Calu3 (cell line): ENCODE data around the gene C10orf62. TPM values are rescaled to one million over a fixed set of nuclear protein-coding genes. Genes with fewer than 3 reads are reported as not detected.
"Not testable (repeated sequence)": the region's sequence is repeated elsewhere in the genome, so short reads cannot be mapped to it uniquely, and the experiment has no call there.

Source experiments
- BruUV-seq: library from RNA; stranded (reverse); fragments of 400-500 nt; replicated peaks from 2 replicates; lab custom pipeline; 2021; lab: Mats Ljungman, UMichigan
- CTCF ChIA-PET: fragments of 300-600 bp; sonication (Branson Sonifier 250); formaldehyde crosslinking; loops from one replicate; lab custom pipeline; 2022; ENCODE audit warnings: antibody characterized with exemption; lab: Charles Lee
- DNase-seq: peaks from one replicate; pipeline ENCODE4 v3.0.0; 2022
- H3K27ac Mint-ChIP-seq: one replicate; pipeline ENCODE4 v1.8.0; 2022; ENCODE audit warnings: mixed read lengths; ENCODE audit not compliant: unreplicated experiment
- H3K27me3 Mint-ChIP-seq: one replicate; pipeline ENCODE4 v1.8.0; 2022; ENCODE audit warnings: mixed read lengths; ENCODE audit not compliant: unreplicated experiment
- H3K36me3 Mint-ChIP-seq: one replicate; pipeline ENCODE4 v1.8.0; 2022; ENCODE audit warnings: mild to moderate bottlenecking, moderate library complexity, mixed read lengths; ENCODE audit not compliant: insufficient read depth, unreplicated experiment
- H3K4me1 Mint-ChIP-seq: one replicate; pipeline ENCODE4 v1.8.0; 2022; ENCODE audit warnings: mild to moderate bottlenecking, low read depth, mixed read lengths; ENCODE audit not compliant: unreplicated experiment
- H3K4me3 Mint-ChIP-seq: one replicate; pipeline ENCODE4 v1.8.0; 2022; ENCODE audit warnings: mild to moderate bottlenecking, low read depth, moderate library complexity, mixed read lengths; ENCODE audit not compliant: unreplicated experiment
- H3K9me3 Mint-ChIP-seq: one replicate; pipeline ENCODE4 v1.8.0; 2022; ENCODE audit warnings: low read depth, mixed read lengths; ENCODE audit not compliant: unreplicated experiment
- CTCF ChIP-seq: fragments of 200-600 bp; IDR thresholded peaks from one replicate; pipeline ENCODE4 v1.8.0; 2022; ENCODE audit warnings: antibody characterized with exemption; ENCODE audit not compliant: unreplicated experiment
- intact Hi-C: fragments of 100-400 bp; cut with micrococcal nuclease; formaldehyde crosslinking; loops from one replicate; pipeline ENCODE4 v1.10.0; 2022; ENCODE audit not compliant: unreplicated experiment
- total RNA-seq: library from RNA; stranded (reverse); gene quantifications from 2 replicates; pipeline ENCODE4 v1.2.3, GENCODE V29; 2022

The C10orf62 gene
- total RNA-seq, 1 experiment from 2014 or later = 1.5 TPM

GRCh38 chr10:97560731-97561381, 28.7 kb upstream of the C10orf62 start:
- CTCF ChIA-PET, H3K36me3 Mint-ChIP-seq, H3K27me3 Mint-ChIP-seq, intact Hi-C loops, H3K9me3 Mint-ChIP-seq, H3K4me1 Mint-ChIP-seq: not testable (repeated sequence)
- BruUV-seq = TSS peak; percentile 88
- peak overlapping the region; percentile 43 for H3K4me3 Mint-ChIP-seq
- peak overlapping the region; percentile 17 for H3K27ac Mint-ChIP-seq
- DNase-seq = peak; percentile 20

- BruUV-seq, H3K27me3 Mint-ChIP-seq, DNase-seq, H3K36me3 Mint-ChIP-seq, H3K9me3 Mint-ChIP-seq, CTCF ChIA-PET, intact Hi-C loops, H3K4me1 Mint-ChIP-seq: not testable (repeated sequence)
- H3K27ac Mint-ChIP-seq = peak overlapping the region; percentile 17
- H3K4me3 Mint-ChIP-seq = peak overlapping the region; percentile 43
Measured at GRCh38 chr10:97561386-97562077, 28.0 kb upstream of the C10orf62 start.

GRCh38 chr10:97562329-97562728, 27.2 kb upstream of the C10orf62 start:
- H3K4me1 Mint-ChIP-seq, H3K36me3 Mint-ChIP-seq, BruUV-seq, CTCF ChIA-PET, intact Hi-C loops, H3K9me3 Mint-ChIP-seq, H3K27me3 Mint-ChIP-seq, H3K4me3 Mint-ChIP-seq, H3K27ac Mint-ChIP-seq, DNase-seq: not testable (repeated sequence)

- CTCF ChIA-PET = no interaction called here
- Mint-ChIP-seq H3K9me3 (no peaks in the 10 kb centered on the region), H3K27me3 (no peaks in the 10 kb centered on the region), H3K36me3 (peaks cover 8% of the 10 kb centered on the region), H3K4me3 (no peak overlapping the region), H3K27ac (no peak overlapping the region), H3K4me1 (peaks cover 7% of the 10 kb centered on the region)
- DNase-seq = no peak
- no TSS peak for BruUV-seq
- intact Hi-C loops = no loop called here
- TF ChIP-seq CTCF = no peak
Measured at GRCh38 chr10:97563337-97563736, 26.2 kb upstream of the C10orf62 start.

GRCh38 chr10:97564776-97565175, 24.7 kb upstream of the C10orf62 start:
- CTCF ChIA-PET = no interaction called here
- Mint-ChIP-seq H3K27ac (no peak overlapping the region), H3K9me3 (no peaks in the 10 kb centered on the region), H3K4me3 (no peak overlapping the region), H3K4me1 (peaks cover 7% of the 10 kb centered on the region), H3K27me3 (no peaks in the 10 kb centered on the region), H3K36me3 (peaks cover 8% of the 10 kb centered on the region)
- no peak for DNase-seq
- TF ChIP-seq CTCF = no peak
- intact Hi-C loops = no loop called here
- no TSS peak for BruUV-seq
